SK-N-SH treated with all-trans-retinoic acid at 6 μM for 48 hours (cell line): ENCODE measurements around the gene PIGW.

Experiments used
- ATAC-seq: fragments of 200-7000 bp; cut with Tn5 transposase; 3 replicates; pipeline ENCODE4 v1.9.1; 2020; ENCODE audit warnings: mild to moderate bottlenecking, moderate library complexity
- ARNTL ChIP-seq: fragments of 450-650 bp; formaldehyde crosslinking; IDR thresholded peaks from 2 replicates; pipeline ENCODE4 v1.5.0; 2020; ENCODE audit warnings: low read depth, mild to moderate bottlenecking, moderate library complexity, borderline replicate concordance
- CSDC2 ChIP-seq: fragments of 250-450 bp; sonication (Bioruptor Pico); IDR thresholded peaks from 2 replicates; pipeline ENCODE4 v1.5.0; 2020; ENCODE audit warnings: mild to moderate bottlenecking, moderate library complexity
- CSRNP3 ChIP-seq: fragments of 250-450 bp; sonication (Bioruptor Pico); IDR thresholded peaks from 2 replicates; pipeline ENCODE4 v1.5.1; 2021; ENCODE audit warnings: mild to moderate bottlenecking, moderate library complexity
- ESRRG ChIP-seq: fragments of 250-450 bp; sonication (Bioruptor Pico); IDR thresholded peaks from 2 replicates; pipeline ENCODE4 v1.6.1; 2021; ENCODE audit warnings: mild to moderate bottlenecking
- GLIS3 ChIP-seq: fragments of 250-450 bp; sonication (Bioruptor Pico); IDR thresholded peaks from 2 replicates; pipeline ENCODE4 v1.5.0; 2020; ENCODE audit warnings: mild to moderate bottlenecking, moderate library complexity
- OSR1 ChIP-seq: fragments of 250-450 bp; sonication (Bioruptor Pico); IDR thresholded peaks from 2 replicates; pipeline ENCODE4 v1.8.0; 2022; ENCODE audit warnings: moderate library complexity, mild to moderate bottlenecking, inconsistent platforms
- POU6F1 ChIP-seq: fragments of 250-450 bp; sonication (Bioruptor Pico); IDR thresholded peaks from 2 replicates; pipeline ENCODE4 v1.8.0; 2021; ENCODE audit warnings: low read depth, mild to moderate bottlenecking, moderate library complexity, borderline replicate concordance
- PPARA ChIP-seq: fragments of 250-450 bp; sonication (Bioruptor Pico); IDR thresholded peaks from 2 replicates; pipeline ENCODE4 v1.5.0; 2020; ENCODE audit warnings: mild to moderate bottlenecking, borderline replicate concordance
- RARB ChIP-seq: fragments of 250-450 bp; sonication (Bioruptor Pico); IDR thresholded peaks from 2 replicates; pipeline ENCODE4 v1.8.0; 2021; ENCODE audit warnings: mild to moderate bottlenecking, moderate library complexity
- SNAI2 ChIP-seq: fragments of 250-450 bp; sonication (Bioruptor Pico); IDR thresholded peaks from 2 replicates; pipeline ENCODE4 v1.5.0; 2020; ENCODE audit warnings: mild to moderate bottlenecking, moderate library complexity
- TCF4 ChIP-seq: fragments of 250-450 bp; sonication (Bioruptor Pico); IDR thresholded peaks from 2 replicates; pipeline ENCODE4 v1.8.0; 2021; ENCODE audit warnings: mild to moderate bottlenecking, moderate library complexity, borderline replicate concordance
- TOX ChIP-seq: fragments of 250-450 bp; sonication (Bioruptor Pico); IDR thresholded peaks from 2 replicates; pipeline ENCODE4 v1.8.0; 2021; ENCODE audit warnings: mild to moderate bottlenecking, moderate library complexity, borderline replicate concordance
- TSHZ2 ChIP-seq: fragments of 250-450 bp; sonication (Bioruptor Pico); IDR thresholded peaks from 2 replicates; pipeline ENCODE4 v1.5.0; 2020; ENCODE audit warnings: mild to moderate bottlenecking, moderate library complexity
- ZC3H10 ChIP-seq: fragments of 250-450 bp; sonication (Bioruptor Pico); IDR thresholded peaks from 2 replicates; pipeline ENCODE4 v1.5.1; 2021; ENCODE audit warnings: mild to moderate bottlenecking, moderate library complexity
- ZFP3 ChIP-seq: fragments of 250-450 bp; sonication (Bioruptor Pico); IDR thresholded peaks from 2 replicates; pipeline ENCODE4 v1.5.0; 2020; ENCODE audit warnings: mild to moderate bottlenecking, moderate library complexity
- ZFP30 ChIP-seq: fragments of 450-650 bp; formaldehyde crosslinking; IDR thresholded peaks from 2 replicates; pipeline ENCODE4 v1.5.0; 2022; ENCODE audit warnings: mild to moderate bottlenecking, moderate library complexity
- ZNF565 ChIP-seq: fragments of 450-650 bp; formaldehyde crosslinking; conservative IDR thresholded peaks from 2 replicates; pipeline ENCODE4 v1.5.0; 2020; ENCODE audit warnings: low read depth, mild to moderate bottlenecking, moderate library complexity
- ZNF70 ChIP-seq: fragments of 450-650 bp; formaldehyde crosslinking; IDR thresholded peaks from 2 replicates; pipeline ENCODE4 v1.5.0; 2020; ENCODE audit warnings: mild to moderate bottlenecking, moderate library complexity
- ZNF8 ChIP-seq: fragments of 450-650 bp; formaldehyde crosslinking; IDR thresholded peaks from 2 replicates; pipeline ENCODE4 v1.5.0; 2020; ENCODE audit warnings: mild to moderate bottlenecking, moderate library complexity

Gene PIGW

GRCh38 chr17:36529121-36529520 is 5.7 kb upstream of the PIGW start:
- peak; percentile 70 for ATAC-seq
- TF ChIP-seq ZNF565 (CRISPR knock-in tag) (no peak), RARB (CRISPR knock-in tag) (no peak), ZNF70 (CRISPR knock-in tag) (no peak)

- ATAC-seq, result no peak
- TF ChIP-seq ARNTL (CRISPR knock-in tag) (no peak), TSHZ2 (no peak), PPARA (CRISPR knock-in tag) (no peak), ZFP3 (CRISPR knock-in tag) (no peak), ZC3H10 (CRISPR knock-in tag) (no peak), TCF4 (CRISPR knock-in tag) (no peak)
These were observed 2.3 kb upstream of the PIGW start for GRCh38 chr17:36532435-36532975.

GRCh38 chr17:36533935-36534839 is 600 bp upstream of the PIGW start:
- ATAC-seq, result peak; percentile 72
- TF ChIP-seq ZNF70 (CRISPR knock-in tag), result no peak
- no peak for TF ChIP-seq OSR1 (CRISPR knock-in tag)
- TF ChIP-seq ZNF565 (CRISPR knock-in tag), result no peak
- no peak for TF ChIP-seq GLIS3 (CRISPR knock-in tag)
- TF ChIP-seq SNAI2 (CRISPR knock-in tag), result no peak
- TF ChIP-seq ARNTL (CRISPR knock-in tag), result no peak

- ATAC-seq, result peak; percentile 46
- no peak for TF ChIP-seq TOX (CRISPR knock-in tag)
- 0 out of 2 replicates have a peak, but pooled peaks have one; percentile 89 for TF ChIP-seq ZFP3 (CRISPR knock-in tag)
These were observed 888 bp downstream of the PIGW start for GRCh38 chr17:36535669-36536081.

GRCh38 chr17:36540696-36541095 is 5.9 kb downstream of the PIGW start:
- ATAC-seq, result no peak
- TF ChIP-seq CSRNP3 (CRISPR knock-in tag) (no peak), GLIS3 (CRISPR knock-in tag) (no peak), ESRRG (CRISPR knock-in tag) (no peak), ZNF565 (CRISPR knock-in tag) (no peak), POU6F1 (no peak), OSR1 (CRISPR knock-in tag) (no peak), ZNF8 (no peak), ZFP30 (no peak), TSHZ2 (no peak), CSDC2 (CRISPR knock-in tag) (no peak)
